HepG2 (cell line): Measurements from ENCODE around the gene DLG4. TPM values are rescaled to one million over a fixed set of nuclear protein-coding genes. Genes with fewer than 3 reads are reported as not detected.

Experiments
- AFF4 ChIP-seq: sonication (generic); formaldehyde crosslinking; IDR thresholded peaks from 2 replicates; pipeline ENCODE4 v1.4.0; 2020; ENCODE audit warnings: missing genetic modification reagents
- ARHGAP35 ChIP-seq: sonication (generic); formaldehyde crosslinking; IDR thresholded peaks from 2 replicates; pipeline ENCODE4 v1.9.0; 2022; ENCODE audit warnings: mild to moderate bottlenecking, inconsistent platforms, moderate library complexity, missing genetic modification reagents, borderline replicate concordance
- CHCHD3 ChIP-seq: sonication (generic); formaldehyde crosslinking; IDR thresholded peaks from 2 replicates; pipeline ENCODE4 v1.8.0; 2022; ENCODE audit warnings: mild to moderate bottlenecking, missing genetic modification reagents, moderate library complexity
- FIP1L1 ChIP-seq: fragments of 200-400 bp; formaldehyde crosslinking; IDR thresholded peaks from 2 replicates; pipeline ENCODE4 v1.6.1; 2018; ENCODE audit warnings: low read depth, mild to moderate bottlenecking, low read length, moderate library complexity, borderline replicate concordance; ENCODE audit not compliant: insufficient read depth
- FOXA3 ChIP-seq: IDR thresholded peaks from 2 replicates; pipeline ENCODE4 v1.6.1; 2016; ENCODE audit warnings: missing genetic modification reagents, missing compliant biosample characterization
- FOXC1 ChIP-seq: sonication (generic); formaldehyde crosslinking; IDR thresholded peaks from 2 replicates; pipeline ENCODE4 v1.8.0; 2022; ENCODE audit warnings: mild to moderate bottlenecking, missing genetic modification reagents, borderline replicate concordance
- HNRNPK ChIP-seq: fragments of 200-400 bp; formaldehyde crosslinking; IDR thresholded peaks from 2 replicates; pipeline ENCODE4 v1.6.1; 2018; ENCODE audit warnings: low read length, low read depth, moderate library complexity, mild to moderate bottlenecking; ENCODE audit not compliant: poor library complexity, severe bottlenecking
- KAT2B ChIP-seq: fragments of 150-350 bp; IDR thresholded peaks from 2 replicates; pipeline ENCODE4 v1.6.1; 2014; ENCODE audit warnings: low read depth, low read length, borderline replicate concordance
- MEIS2 ChIP-seq: sonication (generic); formaldehyde crosslinking; IDR thresholded peaks from 2 replicates; pipeline ENCODE4 v1.9.0; 2021; ENCODE audit warnings: mild to moderate bottlenecking, missing genetic modification reagents
- MIXL1 ChIP-seq: IDR thresholded peaks from 2 replicates; pipeline ENCODE4 v1.6.1; 2016
- MXD4 ChIP-seq: IDR thresholded peaks from 2 replicates; pipeline ENCODE4 v1.6.1; 2016; ENCODE audit warnings: mild to moderate bottlenecking, missing biosample characterization, missing genetic modification reagents
- RFXANK ChIP-seq: IDR thresholded peaks from 2 replicates; pipeline ENCODE4 v1.6.1; 2016
- SNAPC5 ChIP-seq: sonication (generic); formaldehyde crosslinking; IDR thresholded peaks from 2 replicates; pipeline ENCODE4 v1.8.1; 2023; ENCODE audit warnings: mild to moderate bottlenecking, missing genetic modification reagents, borderline replicate concordance
- THAP9 ChIP-seq: sonication (generic); formaldehyde crosslinking; IDR thresholded peaks from 2 replicates; pipeline ENCODE4; 2020; ENCODE audit warnings: missing genetic modification reagents, mild to moderate bottlenecking, borderline replicate concordance
- U2AF1 ChIP-seq: fragments of 200-400 bp; formaldehyde crosslinking; optimal IDR thresholded peaks from 2 replicates; pipeline ENCODE3; 2017; ENCODE audit warnings: mild to moderate bottlenecking, low read depth, low read length
- ZNF704 ChIP-seq: sonication (generic); formaldehyde crosslinking; IDR thresholded peaks from 2 replicates; pipeline ENCODE4 v1.8.1; 2023; ENCODE audit warnings: mild to moderate bottlenecking, inconsistent platforms, moderate library complexity, missing genetic modification reagents, borderline replicate concordance
- ZNF713 ChIP-seq: sonication (generic); formaldehyde crosslinking; IDR thresholded peaks from 2 replicates; pipeline ENCODE4 v1.4.0; 2020; ENCODE audit warnings: mild to moderate bottlenecking, missing genetic modification reagents
- ZNF883 ChIP-seq: sonication (generic); formaldehyde crosslinking; IDR thresholded peaks from 2 replicates; pipeline ENCODE4 v1.5.1; 2020; ENCODE audit warnings: mild to moderate bottlenecking, missing genetic modification reagents; ENCODE audit errors: not compliant biosample characterization
- polyA plus RNA-seq, 8 experiments: library from polyadenylated mRNA; depleted of rRNA in 3 of 8; stranded (reverse) in 7 of 8; unstranded in 1 of 8; fragments of >200 nt; fragmentation: Illumina TruSeq in 4 of 8; extraction: Trizol in 4 of 8; gene quantifications; 2 replicates each; pipeline versions ENCODE4 v1.2.1 to v1.2.3, GENCODE V29; 2011 to 2016; ENCODE audit warnings: low read depth in 4 of 8, missing spikeins in 1 of 8, mixed read lengths in 1 of 8; ENCODE audit not compliant: insufficient read depth in 1 of 8
- total RNA-seq, 5 experiments: library from RNA; depleted of rRNA; stranded (reverse); fragments of >200 nt; fragmentation: Illumina TruSeq; extraction: Trizol; gene quantifications; 2 replicates each; pipeline ENCODE4 v1.2.3, GENCODE V29; 2016; ENCODE audit warnings: low read depth in 1 of 5

The DLG4 gene
- total and polyA plus RNA-seq, 2 of the 13 experiments (the other 11 are each of a cell fraction or from before 2014, with no cell fraction given), result 0.71 to 4.3 TPM

GRCh38 chr17:7234083-7234951, 14.7 kb upstream of the DLG4 start, which contains the start of gene DVL2 (continued):
- TF ChIP-seq FOXA3 (peak; percentile 55; the same call in 1 of the 2 replicates), ARHGAP35 (CRISPR knock-in tag) (peak; percentile 68; the same call in 1 of the 2 replicates), MIXL1 (CRISPR knock-in tag) (0 out of 2 replicates have a peak, but pooled peaks have one; percentile 10), HNRNPK (peak; percentile 95), MEIS2 (CRISPR knock-in tag) (peak; percentile 56; the same call in 1 of the 2 replicates), THAP9 (CRISPR knock-in tag) (peak; percentile 60), FIP1L1 (no peak), U2AF1 (no peak), CHCHD3 (CRISPR knock-in tag) (no peak), ZNF704 (CRISPR knock-in tag) (0 out of 2 replicates have a peak, but pooled peaks have one; percentile 26), ZNF713 (peak; percentile 56; the same call in 1 of the 2 replicates), KAT2B (no peak), FOXC1 (CRISPR knock-in tag) (peak; percentile 83), AFF4 (CRISPR knock-in tag) (no peak), SNAPC5 (CRISPR knock-in tag) (no peak), RFXANK (CRISPR knock-in tag) (no peak), MXD4 (CRISPR knock-in tag) (peak; percentile 92), ZNF883 (CRISPR knock-in tag) (peak; percentile 93)
